NCI-H460 (cell line): ENCODE results near the gene GPR171. TPM values are rescaled to one million over a fixed set of nuclear protein-coding genes. Genes with fewer than 3 reads are reported as not detected.

Experiments used
- small RNA-seq, 2 experiments: library from RNA; depleted of rRNA; stranded (forward); fragments of <200 nt; gene quantifications; one replicate each; pipeline ENCODE3, GENCODE V24; 2014
- total RNA-seq: library from RNA; depleted of rRNA; stranded (reverse); fragments of >200 nt; shearing (Covaris generic); gene quantifications from 2 replicates; pipeline ENCODE4 v1.2.3, GENCODE V29; 2014; rRNA removed

The GPR171 gene
- total RNA-seq, 1 experiment from 2014 or later, result not detected

Small RNA genes within 50 kb of the gene (small RNA-seq; reads per million reads assigned to genes)
- 0.04 to 0.59 reads per million in 2 experiments for gene RNA5SP145

Other genes starting within 250 kb of the GPR171 start
- not detected in 2 replicates for gene CLRN1, start 230.5 kb downstream of the GPR171 start, total RNA-seq
- gene MED12L, start 117.6 kb downstream of the GPR171 start, total RNA-seq, result 0.35 and 0.54 TPM in 2 replicates
- gene P2RY14, start 75.3 kb upstream of the GPR171 start, total RNA-seq, result not detected in 2 replicates
- gene GPR87, start 113.6 kb upstream of the GPR171 start, total RNA-seq, result not detected in 2 replicates
- gene P2RY13, start 126.3 kb upstream of the GPR171 start, total RNA-seq, result not detected in 2 replicates
- gene P2RY12, start 181.5 kb upstream of the GPR171 start, total RNA-seq, result not detected in 2 replicates